Activated CD8-positive, alpha-beta memory T cell treated with anti-CD3 and anti-CD28 coated beads, Interleukin-2, amount 50 U/mL, for 48 hours (primary cell): Measurements from ENCODE around the gene ACRBP.

Source experiments
- DNase-seq: peaks from one replicate; pipeline ENCODE4 v3.0.0-alpha.2; 2020

The ACRBP gene

DNA sequence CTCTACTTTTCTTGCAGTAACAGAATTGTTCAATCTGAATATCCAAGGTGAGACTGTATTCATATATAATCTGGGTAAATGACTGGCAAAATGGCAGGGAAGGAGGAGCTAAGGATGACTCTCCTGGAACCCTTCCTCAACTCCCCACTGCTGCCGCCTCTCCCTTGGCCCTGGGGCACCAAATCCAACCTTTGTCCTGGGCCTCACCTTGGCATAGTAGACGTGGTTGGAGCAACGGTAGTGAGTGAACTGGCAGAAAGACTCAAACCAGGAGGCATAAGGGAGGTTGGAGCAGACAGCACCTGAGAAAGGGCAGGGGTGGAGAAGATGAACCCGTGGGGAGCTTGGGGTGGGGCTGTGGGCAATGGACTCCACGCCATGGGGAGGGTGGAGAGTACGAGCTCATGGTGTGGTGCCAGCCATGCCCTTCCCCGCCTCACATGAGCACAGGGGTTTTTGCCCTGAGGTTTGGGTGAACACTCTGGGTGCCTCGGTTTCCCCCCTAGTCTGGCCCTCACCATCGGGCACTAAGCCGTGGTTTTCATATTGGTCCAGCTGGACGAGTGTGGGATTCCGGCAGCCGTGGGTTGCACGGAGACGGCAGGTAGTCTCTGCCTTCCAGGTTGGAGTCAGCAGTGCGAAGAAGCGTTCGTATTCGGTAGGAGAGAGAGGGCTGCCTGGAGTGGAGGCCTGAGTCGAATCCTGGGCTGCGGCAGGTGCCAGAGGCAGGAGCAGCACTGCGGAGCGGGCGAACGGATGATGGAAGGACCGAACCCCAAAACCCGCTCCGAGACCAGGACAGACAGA, 753 bp downstream of the ACRBP start:
- no peak for DNase-seq

DNA sequence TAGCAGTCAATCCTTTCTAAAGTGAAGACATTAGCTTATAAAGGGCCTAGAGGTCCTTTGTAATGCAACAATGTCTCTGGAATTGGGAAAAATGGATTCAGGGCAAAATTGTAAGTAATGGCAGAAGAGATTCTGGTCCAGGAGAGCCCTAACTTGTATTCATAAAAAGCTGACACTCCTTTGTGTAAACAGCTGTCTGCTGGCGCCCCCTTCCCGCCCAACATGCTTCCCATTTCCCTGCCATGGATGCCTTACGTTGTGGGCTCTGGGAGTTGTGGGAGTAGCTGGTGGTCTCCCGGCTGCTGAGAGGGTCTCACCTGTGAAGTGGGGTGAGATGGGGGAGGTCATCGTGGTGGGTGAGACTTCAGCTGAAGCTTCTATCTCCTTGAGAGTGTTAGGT, 2.3 kb downstream of the ACRBP start:
- no peak for DNase-seq

DNA sequence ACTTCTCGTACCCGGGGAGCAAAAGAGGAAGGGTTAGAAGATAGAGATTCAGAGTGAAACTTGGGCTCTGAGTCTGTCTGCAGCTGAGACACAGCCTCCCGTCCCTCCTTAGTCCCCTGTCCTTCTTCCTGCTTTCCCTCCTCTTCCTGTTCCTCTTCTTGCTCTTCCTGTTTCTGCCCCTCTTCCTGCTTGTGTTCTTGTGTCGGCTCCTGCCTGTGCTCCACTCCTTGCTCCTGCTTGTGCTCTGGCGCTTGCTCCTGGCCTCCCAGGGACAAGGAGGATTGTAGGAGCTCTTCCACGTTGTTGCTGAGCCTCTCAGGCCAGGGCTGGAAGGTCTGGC, 3.0 kb downstream of the ACRBP start:
- DNase-seq: no peak

DNA sequence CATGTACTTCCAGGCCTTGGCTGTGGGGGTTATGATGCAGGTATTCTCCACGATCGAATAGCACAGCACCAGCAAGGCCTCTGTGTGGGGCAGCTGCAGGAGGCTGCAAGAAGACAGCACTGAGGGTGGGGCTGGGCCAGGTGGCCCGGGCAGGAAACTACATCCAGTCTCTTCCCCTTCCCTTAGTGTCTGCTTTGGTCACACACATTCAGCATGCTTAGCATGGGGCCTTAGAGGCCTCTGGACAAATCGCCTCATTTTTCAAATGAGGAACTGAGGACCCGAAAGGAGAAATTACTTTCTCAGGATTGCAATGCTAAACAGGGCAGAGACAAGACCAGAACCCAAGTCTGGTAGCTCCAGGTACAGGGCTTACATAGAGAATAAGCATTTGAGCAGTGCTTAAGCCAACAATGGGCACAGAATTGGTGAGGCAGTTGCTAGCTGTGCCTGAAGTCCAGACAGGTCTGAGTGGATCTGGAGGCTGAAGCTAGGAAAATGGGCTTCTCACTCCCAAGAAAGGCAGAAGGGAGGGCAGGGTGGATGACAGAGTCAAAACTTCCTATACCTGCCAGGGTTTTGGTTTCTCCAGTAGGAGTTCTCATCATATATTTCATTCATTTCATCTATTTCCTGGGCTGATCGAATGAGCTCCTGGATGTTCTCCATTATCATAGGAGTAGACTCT, 3.5 kb downstream of the ACRBP start:
- DNase-seq: no peak

DNA sequence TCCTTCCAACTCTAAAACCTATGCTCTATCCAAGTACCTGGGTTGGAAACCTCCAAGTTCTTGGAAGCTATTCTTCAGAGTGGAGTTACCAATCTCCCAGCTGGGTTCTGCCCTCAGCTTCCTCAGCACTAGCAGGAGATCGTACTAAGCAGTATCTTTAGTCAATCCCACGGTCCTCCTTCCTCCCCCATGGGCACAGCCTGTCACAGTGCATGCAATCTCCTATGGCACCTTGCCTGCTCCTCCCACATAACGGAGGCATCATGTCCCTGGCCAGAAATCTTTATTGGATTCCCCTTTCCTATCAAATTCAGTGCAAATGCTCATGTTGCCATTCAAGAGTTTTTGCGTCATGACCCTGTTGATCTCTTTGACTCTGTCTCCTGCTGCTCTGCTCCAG, 6.1 kb downstream of the ACRBP start:
- no peak for DNase-seq

DNA sequence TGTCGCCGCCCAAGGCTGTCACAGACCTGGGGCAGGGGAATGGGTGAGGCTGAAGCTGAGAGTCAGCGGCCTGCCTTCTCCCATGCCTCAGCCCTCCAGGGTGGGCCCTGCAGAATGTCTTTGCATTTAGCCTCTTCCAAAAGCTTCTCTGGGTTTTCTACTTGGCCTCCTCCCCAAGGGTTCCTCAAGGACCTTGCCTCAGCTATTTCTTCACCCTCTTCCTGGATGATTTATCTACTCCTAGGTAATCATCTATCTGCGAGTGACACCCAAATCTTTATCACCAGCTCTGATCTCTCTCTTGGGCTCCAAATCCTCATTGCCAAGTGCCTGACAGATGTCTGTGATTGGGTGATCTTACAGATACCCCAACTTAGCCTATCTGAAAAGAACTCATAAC, 6.7 kb downstream of the ACRBP start:
- DNase-seq: no peak

DNA sequence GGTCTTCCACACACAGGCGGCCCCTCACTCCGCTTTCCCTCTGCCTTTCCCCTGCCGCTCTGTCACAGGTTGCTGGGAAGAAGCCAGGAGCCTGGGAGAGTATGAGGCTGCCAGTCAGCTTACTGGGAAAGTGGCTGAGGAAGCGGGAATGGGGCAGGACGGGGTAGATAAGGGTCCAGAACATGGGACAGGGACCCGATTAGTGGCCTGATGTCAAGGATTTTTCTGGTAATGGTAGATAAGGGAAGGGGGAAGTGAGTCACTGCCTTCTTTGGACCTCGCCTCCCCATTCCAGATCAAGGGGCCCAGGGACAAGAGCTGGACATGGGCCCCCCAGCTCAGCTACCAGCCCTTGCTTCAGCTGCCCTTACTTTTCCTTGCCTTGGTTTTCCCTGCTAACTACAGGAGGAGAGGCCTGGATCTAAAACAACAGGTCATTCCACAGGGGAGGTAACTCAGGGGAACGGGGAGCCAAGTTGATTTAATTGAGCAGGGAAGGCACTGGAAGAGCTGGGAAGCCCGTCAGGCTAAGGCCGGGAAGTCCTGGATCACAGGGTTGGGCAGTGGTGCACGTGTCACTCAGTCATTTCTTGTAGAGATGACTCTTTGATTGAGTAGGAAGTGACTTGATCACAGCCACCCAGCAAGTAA, 8.0 kb downstream of the ACRBP start:
- no peak for DNase-seq

DNA sequence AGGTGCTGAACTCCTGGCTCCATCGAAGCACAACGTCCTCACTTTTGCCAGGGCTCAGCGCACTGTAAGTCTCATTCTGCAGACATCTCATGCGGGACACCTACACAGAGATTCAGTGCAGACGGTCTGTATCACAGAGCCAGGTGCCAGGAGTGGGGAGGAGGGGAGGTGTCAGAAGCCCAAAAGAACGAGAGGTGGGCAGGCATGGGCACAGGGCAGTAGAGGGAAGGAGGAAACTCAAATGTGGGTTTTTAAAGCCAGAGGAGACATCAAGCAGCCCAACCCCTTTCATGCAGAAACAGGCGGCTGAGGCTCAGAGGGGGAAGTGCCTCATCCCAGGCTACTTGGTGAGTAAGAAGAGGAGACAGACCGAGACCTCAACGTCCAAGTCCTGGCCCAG, 8.9 kb downstream of the ACRBP start:
- no peak for DNase-seq

DNA sequence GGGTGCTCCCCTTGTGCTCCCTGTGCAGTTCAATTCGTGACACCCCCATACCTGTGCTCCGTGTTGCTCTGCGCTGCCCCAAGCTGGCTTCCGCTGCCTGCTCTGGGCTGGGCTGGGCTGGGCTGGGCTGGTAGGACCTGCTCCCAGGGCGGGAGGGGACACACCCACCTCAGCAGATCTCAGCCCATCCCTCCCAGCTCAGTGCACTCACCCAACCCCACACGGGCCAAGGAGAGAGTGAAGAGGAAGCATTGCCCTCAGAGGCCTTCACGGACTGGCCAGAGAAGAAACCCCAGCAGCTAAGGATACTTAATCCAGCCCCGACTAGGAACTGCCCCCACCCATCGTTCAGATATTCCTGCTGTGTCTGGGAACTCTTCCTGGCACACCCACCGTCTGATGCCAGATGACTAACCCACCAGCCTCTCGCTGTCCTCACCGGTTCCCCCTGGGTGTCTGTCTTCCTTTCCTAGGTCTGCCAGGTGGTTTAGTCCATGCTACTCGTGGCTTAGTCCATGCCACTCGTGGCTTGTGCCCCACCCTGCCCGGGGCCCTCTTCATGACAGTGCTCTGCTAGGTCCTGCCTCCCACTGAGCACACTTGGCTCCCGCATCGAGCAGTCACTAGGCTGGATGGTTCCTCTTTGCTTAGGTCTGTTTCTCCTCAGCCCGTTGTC, 11.2 kb downstream of the ACRBP start, which contains the start of gene LPAR5:
TSS of gene LPAR5 (minus strand) at position 104 of the 676 bp plus-strand sequence. CDS start 14,711 bp downstream, outside the sequence.
- DNase-seq: peak; percentile 69

DNA sequence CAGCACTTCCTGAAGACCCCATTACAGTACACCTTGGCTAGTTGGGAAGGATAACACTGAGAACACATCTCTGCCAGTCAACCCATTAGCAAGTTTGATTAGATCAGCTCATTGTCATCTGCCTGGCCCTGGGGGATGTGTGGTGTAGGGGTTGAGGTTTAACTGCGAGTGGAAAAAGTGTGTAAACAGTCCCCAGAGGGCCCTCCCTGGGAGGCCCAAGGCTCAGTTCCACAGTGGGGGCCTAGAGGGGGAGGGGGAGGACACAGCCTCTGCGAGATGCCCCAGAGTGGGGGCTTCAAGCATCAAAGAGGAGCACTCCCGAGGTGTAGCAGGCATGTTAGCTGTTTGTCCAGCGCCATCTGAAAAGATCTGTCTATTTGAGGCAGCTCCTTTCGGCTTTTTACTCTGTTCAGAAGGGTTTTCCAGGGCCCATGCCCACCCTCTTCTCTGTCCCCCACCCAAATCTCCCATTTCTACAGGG, 11.8 kb downstream of the ACRBP start:
- peak; percentile 82 for DNase-seq

DNA sequence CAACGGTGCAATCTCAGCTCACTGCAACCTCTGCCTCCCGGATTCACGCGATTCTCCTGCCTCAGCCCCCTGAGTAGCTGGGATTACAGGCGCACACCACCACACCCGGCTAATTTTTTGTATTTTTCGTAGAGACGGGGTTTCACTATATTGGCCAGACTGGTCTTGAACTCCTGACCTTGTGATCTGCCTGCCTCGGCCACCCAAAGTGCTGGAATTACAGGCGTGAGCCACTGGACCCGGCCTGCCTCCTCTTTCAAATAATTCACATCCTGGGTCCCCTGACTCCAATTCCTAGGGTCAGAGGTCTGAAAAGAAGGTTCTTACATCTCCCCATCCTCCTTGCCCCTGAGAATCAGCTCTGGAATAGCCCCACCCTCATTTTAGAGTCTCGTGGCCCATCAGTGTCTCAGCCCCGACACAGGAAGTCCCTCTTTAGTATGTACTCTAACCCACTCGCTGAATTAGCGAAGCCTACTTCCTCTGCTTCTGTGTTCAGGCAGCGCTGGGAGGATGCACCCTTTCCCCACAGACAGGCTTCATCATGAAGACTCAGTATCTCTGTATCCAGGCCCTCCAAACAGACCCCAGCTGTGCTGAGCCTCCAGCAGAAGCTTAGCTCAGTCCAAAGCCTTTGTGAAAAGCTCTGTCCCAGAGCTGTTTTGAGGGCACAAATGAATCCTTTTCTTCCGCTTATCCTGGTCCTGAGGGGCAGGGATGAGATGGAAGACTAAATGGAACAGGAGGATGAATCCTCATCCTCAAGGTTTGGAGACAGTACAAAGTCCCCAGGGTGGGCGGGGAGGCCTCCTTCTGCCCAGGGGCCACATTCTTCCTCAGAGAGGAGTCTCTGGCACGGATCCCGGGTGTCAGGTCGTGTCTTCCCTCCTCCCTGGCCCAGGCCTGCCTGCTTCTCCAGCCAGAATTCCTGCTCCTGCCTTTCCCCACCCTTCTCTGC, 14.9 kb downstream of the ACRBP start:
- DNase-seq: peak; percentile 69

DNA sequence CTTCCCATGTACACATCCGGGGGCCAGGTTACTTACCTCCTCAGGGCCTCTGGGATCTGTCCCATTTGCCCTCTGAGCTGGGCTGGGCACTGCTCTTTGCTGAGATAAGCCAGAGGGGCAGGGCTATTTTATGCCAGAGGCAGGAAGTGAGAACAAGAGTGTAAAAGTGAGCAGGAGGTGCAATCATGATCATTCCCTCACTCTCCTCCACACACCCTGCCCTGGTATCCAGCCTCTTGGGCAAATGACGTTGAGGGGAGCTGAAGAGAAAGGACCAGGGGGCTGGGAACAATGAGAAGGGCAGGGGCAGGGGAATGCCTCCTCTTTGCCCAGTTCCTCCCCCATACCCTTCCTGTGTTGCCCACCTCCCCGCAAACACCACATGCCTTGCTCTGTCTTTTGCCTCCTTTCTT, 15.7 kb downstream of the ACRBP start:
- DNase-seq: no peak

DNA sequence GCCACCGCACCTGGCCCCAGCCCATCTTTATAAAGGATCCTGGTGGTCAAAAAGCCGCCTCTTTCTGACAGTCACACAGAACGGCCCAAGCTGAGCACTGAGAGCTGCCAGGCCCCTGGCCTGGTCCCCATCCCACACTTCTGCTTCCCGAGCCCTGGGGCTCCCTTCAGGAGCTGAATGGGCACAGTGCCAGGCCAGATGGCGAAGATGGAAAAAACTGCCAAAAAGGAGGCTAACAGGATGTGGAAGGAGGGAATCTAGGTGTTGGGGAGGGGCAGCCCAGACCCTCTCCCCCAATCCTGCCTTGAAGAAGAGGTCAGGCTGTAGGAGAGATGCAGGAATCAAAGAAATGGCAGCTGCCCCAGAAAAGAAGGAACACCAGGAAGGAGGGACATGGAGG, 16.5 kb downstream of the ACRBP start:
- DNase-seq: no peak

DNA sequence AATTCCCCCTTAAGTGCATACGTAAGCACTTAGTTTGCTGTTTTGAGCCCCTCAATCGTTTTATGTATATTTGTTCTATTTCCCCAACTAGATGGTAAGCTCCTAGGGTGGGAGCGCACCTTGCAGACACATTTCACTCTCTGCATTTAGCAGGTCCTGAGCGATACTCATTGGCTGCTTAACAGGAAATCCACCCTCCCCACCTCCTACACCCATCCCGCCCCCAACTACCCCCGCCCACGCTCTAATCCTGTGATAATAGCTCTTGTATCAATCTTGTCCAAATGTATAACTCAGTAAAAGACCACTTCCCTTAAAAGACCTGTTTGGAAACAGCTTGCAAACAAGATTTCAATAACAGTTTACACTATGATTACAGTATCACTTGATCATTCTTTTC, 19.6 kb downstream of the ACRBP start:
- DNase-seq: no peak

DNA sequence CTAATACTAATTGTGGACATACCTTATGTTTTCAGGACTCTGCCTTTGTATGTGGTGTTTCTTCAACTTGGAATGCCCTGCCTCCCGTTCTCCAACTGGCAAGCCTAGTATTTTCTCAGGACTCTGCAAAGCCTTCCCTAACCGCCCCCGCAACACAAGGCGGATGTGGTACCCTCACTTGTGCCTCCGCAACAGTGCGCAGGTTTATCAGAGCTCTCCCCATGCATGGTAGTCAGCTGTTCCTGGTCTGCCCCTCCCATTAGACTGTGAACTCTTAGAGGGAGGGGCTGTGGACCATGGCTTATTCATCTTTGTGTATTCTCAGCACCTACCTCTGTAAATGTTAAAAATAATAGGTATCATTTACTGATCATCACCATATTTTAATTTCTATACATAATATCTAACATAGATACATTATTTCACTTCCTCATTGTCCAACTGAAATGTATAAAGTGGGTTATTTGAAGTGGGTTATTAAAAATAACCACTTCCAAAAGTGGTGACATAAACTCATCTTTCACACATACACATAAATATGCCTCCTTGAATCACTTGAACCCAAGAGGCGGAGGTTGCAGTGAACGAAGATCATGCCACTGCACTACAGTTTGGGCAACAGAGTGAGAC, 20.5 kb downstream of the ACRBP start:
- no peak for DNase-seq

DNA sequence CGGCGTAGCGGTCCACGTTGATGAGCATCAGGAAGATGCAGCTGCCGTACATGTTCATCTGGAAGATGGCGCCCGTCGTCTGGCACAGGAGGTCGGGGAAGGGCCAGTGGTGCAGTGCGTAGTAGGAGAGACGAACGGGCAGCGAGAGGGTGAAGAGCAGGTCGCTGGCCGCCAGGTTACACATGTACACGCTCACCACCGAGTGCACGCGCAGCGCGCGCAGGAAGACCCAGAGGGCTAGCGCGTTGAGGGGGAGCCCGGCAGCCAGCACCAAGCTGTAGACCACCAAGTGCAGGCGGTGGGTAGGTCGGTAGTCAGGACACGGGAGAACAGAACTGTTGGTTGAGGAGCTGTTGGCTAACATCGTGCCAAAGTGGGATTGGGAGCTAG, 26.4 kb downstream of the ACRBP start:
- DNase-seq: no peak

DNA sequence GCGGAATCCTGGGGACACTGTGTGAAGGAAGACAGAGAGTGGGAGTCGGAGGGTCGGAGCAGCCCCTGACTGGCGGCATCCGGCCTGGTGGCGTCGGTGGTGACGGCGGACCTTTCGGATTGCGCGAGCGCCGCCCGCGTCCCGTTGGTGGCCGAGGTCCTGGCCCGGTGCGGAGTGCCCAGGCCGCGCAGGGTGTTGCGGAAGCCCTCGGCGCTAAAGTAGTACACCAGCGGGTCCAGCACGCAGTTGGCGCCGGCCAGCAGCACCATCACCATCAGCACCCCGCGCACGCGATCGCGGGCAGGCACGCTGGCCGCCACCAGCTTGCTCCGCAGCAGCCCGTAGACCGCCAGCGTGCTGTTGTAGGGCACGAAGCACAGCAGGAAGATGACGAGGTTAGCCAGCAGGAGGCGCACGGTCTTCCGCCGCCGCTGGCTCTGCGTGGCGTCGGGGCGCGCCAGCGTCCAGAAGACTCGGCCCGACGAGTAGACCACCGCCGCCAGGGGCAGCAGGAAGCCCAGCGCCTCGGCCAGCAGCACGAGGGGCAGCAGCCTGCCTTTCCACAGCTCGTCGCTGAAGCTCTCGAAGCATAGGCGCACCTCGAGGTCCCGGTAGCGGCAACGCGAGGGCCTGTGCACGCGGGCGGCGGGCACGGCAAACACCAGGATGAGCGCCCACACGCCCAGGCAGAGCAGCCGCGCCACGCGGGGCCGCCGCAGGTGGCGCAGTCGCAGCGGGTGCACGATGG, 26.9 kb downstream of the ACRBP start:
- DNase-seq: peak; percentile 79

DNA sequence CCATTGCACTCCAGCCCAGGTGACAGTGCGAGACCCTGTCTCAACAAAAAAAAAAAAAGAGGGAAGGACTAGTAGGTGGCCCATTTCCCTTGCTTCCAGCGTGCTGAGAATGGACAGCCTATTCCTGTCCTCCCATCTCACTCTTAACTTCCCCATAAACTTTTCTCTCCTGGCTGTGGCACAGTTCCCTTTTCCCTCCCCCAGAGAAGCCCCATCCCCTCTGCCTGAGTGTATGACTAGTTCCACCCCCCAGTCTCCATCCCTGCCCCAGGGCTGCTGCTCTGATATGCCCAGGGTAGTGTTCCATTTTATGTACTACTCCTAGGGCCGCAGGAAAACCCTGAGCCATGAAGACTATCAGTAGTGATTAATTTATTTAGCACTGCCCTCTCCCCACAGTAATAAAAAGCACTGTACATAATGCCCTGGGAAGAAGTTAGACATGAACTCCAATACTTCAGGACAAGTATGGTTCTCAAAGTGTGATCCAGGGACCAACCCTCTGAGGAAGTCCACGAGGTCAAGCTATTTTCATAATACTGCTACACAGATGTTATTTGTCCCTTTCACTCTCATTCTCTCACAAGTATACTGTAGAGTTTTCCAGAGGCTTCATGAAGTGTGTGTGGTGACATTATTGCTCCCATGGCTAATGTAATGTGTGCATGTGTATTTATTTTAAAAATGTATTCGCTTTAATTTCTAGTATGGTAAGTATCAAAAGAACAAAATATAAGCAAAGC, 28.6 kb downstream of the ACRBP start:
- DNase-seq: no peak

DNA sequence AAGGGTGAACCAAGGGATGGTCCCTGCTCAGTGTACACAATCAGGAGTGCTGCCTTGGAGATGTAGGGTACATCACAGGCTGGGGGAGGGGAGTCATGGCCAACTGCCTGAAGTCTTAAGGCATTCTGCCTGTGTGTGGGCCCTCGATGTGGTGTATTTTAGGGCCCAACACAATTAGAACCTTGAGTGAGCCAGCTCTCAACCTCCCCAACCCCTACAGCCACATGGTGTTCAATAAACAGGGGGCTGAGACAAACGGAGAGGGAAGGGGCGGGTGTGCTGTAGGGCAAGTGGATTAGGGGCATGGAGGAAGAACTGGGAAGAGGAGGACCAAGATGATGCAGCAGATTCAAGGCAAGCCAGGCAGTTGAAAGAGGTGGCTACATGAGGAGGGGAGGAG, 31.4 kb downstream of the ACRBP start:
- no peak for DNase-seq

DNA sequence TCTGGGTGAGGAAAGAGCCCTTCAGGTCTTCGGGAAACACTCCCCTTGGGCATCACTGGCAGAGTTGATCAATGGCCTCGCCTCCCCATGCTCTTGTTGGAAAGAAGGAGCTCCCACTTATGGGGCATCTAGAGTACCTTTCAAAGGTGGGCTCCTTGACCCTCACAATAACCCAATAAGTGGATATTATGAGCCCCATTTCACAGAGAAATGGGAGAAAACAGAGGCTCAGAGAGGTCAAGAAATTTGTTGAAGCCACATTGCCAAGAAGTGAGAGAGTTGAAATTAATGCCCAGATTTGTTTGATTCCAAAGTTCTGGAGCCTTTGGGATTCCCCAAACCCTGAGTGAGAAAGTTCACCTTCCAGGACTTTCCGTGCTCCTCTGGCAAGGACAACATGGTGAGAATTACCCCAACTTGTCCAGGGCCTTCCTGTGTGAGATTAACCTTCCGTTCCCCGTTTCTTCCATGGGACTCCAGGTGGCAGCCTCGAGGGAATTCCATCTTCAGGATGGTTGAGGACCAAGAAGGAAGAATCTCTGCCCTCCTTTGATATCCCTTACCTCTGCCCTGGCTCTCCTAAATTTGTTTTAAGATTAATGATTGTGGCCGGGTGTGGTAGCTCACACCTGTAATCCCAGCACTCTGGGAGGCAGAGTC, 32.6 kb downstream of the ACRBP start:
- DNase-seq: no peak
